Ectodermal cell (in vitro differentiated cells): Measurements from ENCODE around the gene PKN1.

Experiments
- H3K27ac ChIP-seq: 2 replicates; pipeline ENCODE4 v1.7.0; 2013; ENCODE audit warnings: mild to moderate bottlenecking, low read depth, low read length; ENCODE audit not compliant: insufficient read depth, poor library complexity, severe bottlenecking
- H3K27me3 ChIP-seq: 2 replicates; pipeline ENCODE4 v1.7.0; 2013; ENCODE audit warnings: mild to moderate bottlenecking, low read length; ENCODE audit not compliant: insufficient read depth, control insufficient read depth, poor library complexity, severe bottlenecking
- H3K36me3 ChIP-seq: one replicate; pipeline ENCODE4 v1.7.0; 2013; ENCODE audit warnings: low read length; ENCODE audit not compliant: control insufficient read depth, insufficient read depth
- H3K4me1 ChIP-seq: one replicate; pipeline ENCODE4 v1.7.0; 2013; ENCODE audit warnings: low read length; ENCODE audit not compliant: control insufficient read depth, insufficient read depth
- H3K4me3 ChIP-seq: 2 replicates; pipeline ENCODE4 v1.7.0; 2013; ENCODE audit warnings: low read depth, low read length, control low read depth; ENCODE audit not compliant: insufficient read depth
- H3K9me3 ChIP-seq: 2 replicates; pipeline ENCODE4 v1.7.0; 2013; ENCODE audit warnings: mild to moderate bottlenecking, low read length, moderate library complexity; ENCODE audit not compliant: control insufficient read depth
- WGBS, 2 experiments: methylation state at CpG; one replicate each; pipeline ENCODE4 v1.1.7; 2013; ENCODE audit warnings: missing lambda C conversion rate in 2 of 2; 5-methylcytosine and 5-hydroxymethylcytosine counted together

Gene PKN1

DNA sequence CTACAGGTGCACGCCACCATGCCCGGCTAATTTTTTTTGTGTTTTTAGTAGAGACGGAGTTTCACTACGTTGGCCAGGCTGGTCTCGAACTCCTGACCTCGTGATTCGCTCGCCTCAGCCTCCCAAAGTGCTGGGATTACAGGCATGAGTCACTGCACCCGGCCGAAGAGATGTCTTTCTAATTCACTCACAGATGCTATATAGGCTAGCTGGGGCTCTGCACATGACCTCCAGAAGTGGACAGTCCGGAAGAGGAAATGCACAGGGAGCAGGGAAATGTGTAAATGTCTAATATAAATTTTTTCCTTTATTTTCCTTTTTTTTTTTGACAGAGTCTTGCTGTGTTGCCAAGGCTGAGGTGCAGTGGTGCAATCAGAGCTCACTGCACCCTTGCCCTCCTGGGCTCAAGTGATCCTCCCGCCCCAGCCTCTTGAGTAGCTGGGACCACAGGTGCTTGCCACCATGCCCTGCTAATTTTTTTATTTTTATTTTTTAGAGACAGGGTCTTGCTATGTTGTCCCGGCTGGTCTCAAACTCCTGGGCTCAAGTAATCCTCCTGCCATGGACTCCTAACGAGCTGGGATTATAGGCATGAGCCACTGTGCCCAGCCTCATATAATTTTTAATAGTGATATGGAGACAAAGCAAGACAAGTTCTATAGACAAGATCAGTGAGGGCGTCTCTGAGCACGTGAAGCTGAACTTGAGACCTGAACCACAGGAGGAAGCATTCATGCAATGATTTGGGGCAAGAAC, 54.4 kb downstream of the PKN1 start:
- Histone ChIP-seq H3K27me3 (no peaks in the 10 kb centered on the region), H3K4me1 (no peaks in the 10 kb centered on the region), H3K9me3 (no peaks in the 10 kb centered on the region), H3K36me3 (peaks cover 4% of the 10 kb centered on the region), H3K27ac (no peak overlapping the region), H3K4me3 (no peak overlapping the region)
- WGBS, 2 experiments, result 96% methylated on average over 15 to 16 of the region's 16 CpGs

DNA sequence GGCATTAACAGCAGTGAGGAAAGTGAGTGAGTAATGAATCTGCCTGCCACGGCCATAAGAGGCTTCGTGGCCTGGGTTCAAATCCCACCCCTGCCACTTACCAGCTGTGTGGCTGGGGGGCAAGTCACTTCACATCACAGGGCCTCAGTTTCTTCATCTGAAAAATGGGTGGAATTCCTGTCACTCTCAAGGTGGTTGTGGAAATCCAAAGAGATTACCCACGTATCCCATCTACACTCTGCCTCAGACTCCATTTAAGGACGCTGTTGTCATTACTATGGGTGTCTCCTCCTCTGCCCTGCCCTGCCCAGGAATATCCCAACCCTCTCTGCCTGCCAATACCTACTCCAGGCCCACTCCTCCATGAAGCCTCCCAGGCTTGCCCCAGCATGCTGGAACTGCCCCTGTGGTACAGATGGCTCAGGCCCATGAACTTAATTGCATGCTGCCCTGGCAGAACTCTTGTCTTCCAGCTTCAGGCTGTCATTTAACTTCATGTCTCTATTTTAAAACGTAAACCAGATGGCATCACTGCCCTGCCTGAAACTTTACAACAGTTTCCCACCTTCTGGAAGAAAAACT, 59.7 kb downstream of the PKN1 start:
- WGBS, 2 experiments, result 93 to 96% methylated on average over 5 of the region's 5 CpGs
- Histone ChIP-seq H3K36me3 (no peaks in the 10 kb centered on the region), H3K27me3 (no peaks in the 10 kb centered on the region), H3K9me3 (no peaks in the 10 kb centered on the region), H3K4me3 (no peak overlapping the region), H3K27ac (no peak overlapping the region), H3K4me1 (peaks cover 10% of the 10 kb centered on the region)

DNA sequence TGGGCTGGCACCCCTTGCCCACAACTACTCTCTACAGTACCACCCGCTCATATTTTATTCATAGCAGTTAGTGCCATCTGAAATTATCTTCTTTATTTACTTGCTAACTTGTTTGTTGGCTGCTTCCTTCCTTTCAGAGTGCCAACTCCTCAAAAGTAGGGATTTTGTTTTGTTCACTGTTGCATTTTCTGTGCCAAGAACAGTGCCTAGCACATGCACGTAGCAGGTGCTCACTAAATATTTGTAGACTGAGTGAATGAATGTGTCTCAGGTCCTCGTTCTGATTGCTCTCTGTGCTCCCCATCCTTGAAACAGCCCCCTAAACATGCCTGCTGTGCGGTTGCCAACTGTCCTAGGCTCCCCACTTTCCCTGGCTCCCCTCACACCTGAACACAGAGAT, 61.3 kb downstream of the PKN1 start:
- Histone ChIP-seq H3K9me3 (no peaks in the 10 kb centered on the region), H3K27me3 (no peaks in the 10 kb centered on the region), H3K36me3 (no peaks in the 10 kb centered on the region), H3K27ac (no peak overlapping the region), H3K4me1 (peaks cover 10% of the 10 kb centered on the region), H3K4me3 (no peak overlapping the region)
- WGBS, 2 experiments, result 95 to 96% methylated on average over 4 of the region's 4 CpGs

DNA sequence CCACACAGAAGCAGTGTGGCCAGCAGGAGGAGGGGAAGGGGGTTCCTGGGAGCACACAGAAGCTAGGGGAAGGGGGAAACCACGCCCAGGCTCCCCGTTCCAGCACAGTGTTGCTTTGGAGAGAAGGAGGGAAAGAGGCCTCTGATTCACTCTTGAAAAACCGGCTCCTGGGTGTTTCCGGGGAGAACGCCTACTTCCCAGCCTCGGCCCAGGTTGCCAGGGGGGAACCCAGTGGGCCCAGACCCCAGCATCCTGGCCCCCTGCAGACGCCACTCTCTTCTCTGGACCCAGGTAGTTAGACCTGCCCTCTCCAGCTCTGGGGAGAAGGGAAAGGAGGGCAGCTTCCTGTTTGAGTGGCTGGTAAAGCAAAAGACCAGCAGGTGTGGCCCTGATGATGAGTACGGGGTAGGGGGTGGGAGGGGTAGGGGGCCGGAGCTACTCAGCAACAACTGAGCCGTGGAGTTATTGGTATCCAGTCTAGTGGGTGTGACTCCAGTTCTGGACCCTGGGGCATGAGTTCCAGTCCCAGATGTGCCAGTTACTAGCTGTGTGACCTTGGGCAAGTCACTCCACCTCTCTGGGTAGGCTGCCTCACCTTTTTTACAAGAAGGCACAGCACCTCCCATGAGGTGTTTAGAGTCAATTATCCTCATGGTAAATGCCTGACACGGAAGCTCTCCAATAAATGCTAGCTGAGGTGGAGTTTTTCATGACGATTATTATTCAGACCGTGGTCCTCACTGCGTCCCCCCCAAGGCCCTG, 62.0 kb downstream of the PKN1 start:
- H3K4me1 ChIP-seq, result peaks cover 10% of the 10 kb centered on the region
- WGBS, 2 experiments, result 44 to 47% methylated on average over 14 of the region's 14 CpGs
- no peaks in the 10 kb centered on the region for H3K36me3 ChIP-seq
- H3K9me3 ChIP-seq, result no peaks in the 10 kb centered on the region
- H3K27me3 ChIP-seq, result no peaks in the 10 kb centered on the region
- no peak overlapping the region for H3K27ac ChIP-seq
- H3K4me3 ChIP-seq, result peak overlapping the region; percentile 75

DNA sequence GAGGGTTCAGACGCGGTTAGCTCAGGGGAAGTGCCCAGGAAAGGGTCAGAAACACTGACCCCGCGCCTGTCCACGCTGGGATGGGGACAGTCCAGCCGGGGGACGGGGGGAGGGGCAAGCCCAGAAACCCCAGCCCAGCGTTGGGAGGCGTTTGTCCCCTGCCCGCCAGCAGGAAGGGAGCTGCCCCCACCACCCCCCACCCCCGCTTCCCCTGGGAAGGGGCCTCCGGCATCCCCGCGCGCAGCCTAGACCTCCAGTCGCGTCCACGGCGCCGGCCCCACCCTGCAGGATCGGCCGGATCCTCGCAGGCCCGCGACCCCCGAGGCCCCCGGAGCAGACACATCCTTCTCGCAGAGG, 62.5 kb downstream of the PKN1 start:
- Histone ChIP-seq H3K4me1 (peaks cover 10% of the 10 kb centered on the region), H3K4me3 (peak overlapping the region; percentile 75), H3K36me3 (no peaks in the 10 kb centered on the region), H3K27ac (peak overlapping the region; percentile 50), H3K9me3 (no peaks in the 10 kb centered on the region), H3K27me3 (no peaks in the 10 kb centered on the region)
- 0% methylated on average over 28 of the region's 28 CpGs for WGBS, 2 experiments

DNA sequence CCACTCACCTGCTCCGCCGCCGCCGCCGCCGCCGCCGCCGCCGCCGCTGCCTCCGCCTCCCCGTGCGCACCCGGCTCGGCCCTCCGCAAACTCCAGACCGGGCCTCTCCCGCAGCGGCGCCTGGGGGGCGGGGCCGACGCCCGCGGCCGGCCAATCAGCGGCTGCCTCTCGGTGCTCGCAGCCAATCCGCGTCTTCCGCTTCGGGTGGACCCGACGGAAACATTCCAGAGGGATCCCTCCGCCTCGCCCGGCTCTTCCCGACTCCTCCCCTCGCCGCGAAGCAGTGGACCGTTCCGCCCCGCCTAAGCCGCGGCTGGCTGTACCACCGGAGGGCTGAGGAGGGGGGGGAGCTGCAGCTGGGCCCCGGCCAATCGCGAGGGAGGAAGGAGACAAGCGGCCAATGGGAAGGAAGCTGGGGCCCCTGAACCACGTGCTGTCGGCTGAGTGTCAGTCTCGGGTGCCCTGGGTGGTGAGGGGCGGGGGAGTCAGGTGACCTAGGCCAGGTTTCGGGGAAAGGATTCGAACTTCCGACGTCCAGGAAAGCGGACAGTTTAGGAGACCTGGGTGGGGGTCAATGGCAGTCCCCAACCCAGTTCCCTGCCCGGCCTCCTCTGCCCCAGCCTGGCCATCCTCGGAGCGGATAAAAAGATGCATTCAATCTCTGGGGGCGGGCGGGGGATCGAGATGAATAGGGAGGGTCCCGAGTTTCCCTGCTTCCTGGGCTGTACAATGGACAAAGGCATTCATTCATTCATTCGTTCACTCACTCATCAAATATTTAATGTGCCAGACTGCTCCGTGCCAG, 63.1 kb downstream of the PKN1 start, which contains the start of gene GIPC1:
Gene GIPC1 (minus strand): TSS at position 99 of the 805 bp plus-strand sequence. CDS start 13,151 bp downstream, outside the sequence.
- WGBS, 2 experiments, result 9% methylated on average over 71 of the region's 71 CpGs
- no peaks in the 10 kb centered on the region for H3K9me3 ChIP-seq
- no peaks in the 10 kb centered on the region for H3K36me3 ChIP-seq
- H3K4me1 ChIP-seq, result peaks cover 10% of the 10 kb centered on the region
- no peaks in the 10 kb centered on the region for H3K27me3 ChIP-seq
- H3K4me3 ChIP-seq, result peak within 1 kb of the TSS; percentile 75
- peak within 1 kb of the TSS; percentile 50 for H3K27ac ChIP-seq

DNA sequence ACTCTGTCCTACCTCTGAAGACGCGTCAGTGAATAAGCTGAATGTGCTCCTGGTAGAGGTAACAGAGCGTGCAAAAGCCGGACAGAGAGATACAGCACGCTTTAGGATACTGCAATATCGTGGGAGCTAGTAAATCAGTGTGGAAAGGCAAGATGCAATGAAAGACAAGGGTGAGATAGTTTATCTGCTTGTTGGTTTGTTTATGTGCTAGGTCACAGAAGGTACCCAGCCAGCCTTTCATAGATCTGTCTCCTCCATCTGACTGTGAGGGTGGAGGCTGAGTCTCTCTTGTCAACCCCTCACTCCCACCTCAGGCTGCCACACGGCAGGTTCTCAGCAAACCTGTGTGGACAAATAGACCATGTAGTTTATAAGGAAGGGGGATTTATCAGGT, 63.7 kb downstream of the PKN1 start:
- Histone ChIP-seq H3K27me3 (no peaks in the 10 kb centered on the region), H3K36me3 (no peaks in the 10 kb centered on the region), H3K9me3 (no peaks in the 10 kb centered on the region), H3K27ac (no peak overlapping the region), H3K4me3 (peak overlapping the region; percentile 23), H3K4me1 (peaks cover 10% of the 10 kb centered on the region)
- WGBS, 2 experiments, result 87 to 90% methylated on average over 6 to 7 of the region's 7 CpGs

DNA sequence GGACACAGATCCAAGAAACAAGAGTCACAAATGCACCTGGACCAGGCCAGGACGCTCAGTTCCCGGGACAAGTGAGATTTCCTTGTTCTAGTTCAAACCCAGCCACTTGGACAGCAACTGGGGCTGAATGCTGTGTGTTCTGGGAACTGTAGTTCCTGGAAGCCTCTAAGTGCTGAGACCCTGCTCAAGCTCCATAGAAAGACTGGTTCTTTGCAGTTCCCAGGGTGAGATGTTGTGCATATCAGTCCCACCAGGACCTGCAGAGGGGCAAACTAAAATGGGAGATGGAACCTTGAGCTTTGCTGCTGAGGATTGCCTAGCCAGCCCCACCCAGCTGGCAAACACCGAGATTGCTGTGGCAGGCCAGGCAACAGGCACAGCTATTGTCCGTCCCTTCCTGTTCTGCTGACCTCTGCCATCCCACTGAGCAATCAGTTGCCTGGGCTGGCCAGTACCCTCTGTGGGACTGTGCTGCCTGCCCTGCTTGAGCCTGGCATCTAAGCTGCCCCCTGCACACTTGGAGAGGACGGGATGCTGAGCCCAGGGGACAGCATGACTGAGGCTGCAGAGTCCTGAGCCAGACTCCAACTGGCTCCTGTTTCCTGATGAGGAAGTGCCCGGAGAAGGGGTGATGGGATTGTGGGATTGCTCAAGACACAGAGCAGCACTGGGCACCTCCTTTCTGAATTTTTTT, 64.3 kb downstream of the PKN1 start:
- H3K36me3 ChIP-seq, result no peaks in the 10 kb centered on the region
- WGBS, 2 experiments, result 82 to 86% methylated on average over 6 of the region's 6 CpGs
- H3K4me1 ChIP-seq, result peaks cover 10% of the 10 kb centered on the region
- no peak overlapping the region for H3K4me3 ChIP-seq
- H3K9me3 ChIP-seq, result no peaks in the 10 kb centered on the region
- no peak overlapping the region for H3K27ac ChIP-seq
- H3K27me3 ChIP-seq, result no peaks in the 10 kb centered on the region

DNA sequence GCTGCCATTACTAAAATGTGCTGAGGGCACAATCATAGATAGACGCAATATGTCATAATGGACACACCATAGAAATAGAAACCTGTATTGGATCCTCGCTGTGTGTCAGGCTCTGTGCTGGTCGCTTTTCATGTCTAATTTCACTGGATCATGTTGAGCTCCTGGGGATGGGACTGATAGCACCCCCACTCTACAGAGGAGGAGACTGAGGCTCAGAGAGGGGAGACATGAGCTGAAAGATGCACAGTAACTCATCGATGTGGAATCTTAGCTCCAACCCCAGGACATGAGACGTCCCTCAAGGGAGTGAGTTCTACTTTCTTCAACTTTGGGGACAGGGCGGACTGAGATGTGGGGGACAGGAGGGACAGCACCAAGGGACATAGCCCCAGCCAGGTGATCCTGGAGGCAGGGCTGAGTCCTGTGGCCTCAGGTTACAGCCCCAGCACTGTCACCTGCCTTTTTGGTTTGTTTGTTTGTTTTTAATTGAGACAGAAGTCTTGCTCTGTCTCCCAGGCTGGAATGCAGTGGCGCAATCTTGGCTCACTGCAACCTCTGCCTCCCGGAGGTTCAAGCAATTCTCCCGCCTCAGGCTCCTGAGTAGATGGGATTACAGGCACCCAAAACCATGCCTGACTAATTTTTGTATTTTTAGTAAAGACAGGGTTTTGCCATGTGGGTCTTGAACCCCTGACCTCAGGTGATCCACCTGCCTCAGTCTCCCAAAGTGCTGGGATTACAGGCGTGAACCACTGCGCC, 69.4 kb downstream of the PKN1 start:
- no peaks in the 10 kb centered on the region for H3K27me3 ChIP-seq
- WGBS, 2 experiments, result 79 to 85% methylated on average over 11 of the region's 11 CpGs
- no peaks in the 10 kb centered on the region for H3K4me1 ChIP-seq
- no peak overlapping the region for H3K4me3 ChIP-seq
- no peaks in the 10 kb centered on the region for H3K36me3 ChIP-seq
- H3K27ac ChIP-seq, result no peak overlapping the region
- no peaks in the 10 kb centered on the region for H3K9me3 ChIP-seq
